HG02970 (cell line): ENCODE results near the gene MCF2L.

ENCODE experiments used
- ATAC-seq: cut with Tn5 transposase; IDR thresholded peaks from one replicate; pipeline ENCODE4 v1.9.1; 2021; ENCODE audit warnings: mild to moderate bottlenecking, moderate library complexity, moderate number of reproducible peaks; ENCODE audit not compliant: unreplicated experiment, low FRiP score

MCF2L gene

GRCh38 chr13:113117911-113118260, 148.9 kb downstream of the MCF2L start:
- no peak for ATAC-seq

- ATAC-seq, result no peak
These were observed 149.4 kb downstream of the MCF2L start for GRCh38 chr13:113118261-113119021.

GRCh38 chr13:113119166-113119821, 150.3 kb downstream of the MCF2L start:
- ATAC-seq, result no peak

- ATAC-seq, result no peak
These were observed 150.8 kb downstream of the MCF2L start for GRCh38 chr13:113119822-113120189.

GRCh38 chr13:113120300-113121182, 151.5 kb downstream of the MCF2L start:
- no peak for ATAC-seq

GRCh38 chr13:113121183-113121927, 152.3 kb downstream of the MCF2L start:
- no peak for ATAC-seq

- no peak for ATAC-seq
These were observed 153.0 kb downstream of the MCF2L start for GRCh38 chr13:113121928-113122471.

GRCh38 chr13:113122550-113123225, 153.7 kb downstream of the MCF2L start, which contains the start of gene F10:
Gene F10, plus strand, starts transcription at chr13:113122799. Its CDS starts 57 bp downstream, at chr13:113122856.
- ATAC-seq, result no peak

- no peak for ATAC-seq
These were observed 154.5 kb downstream of the MCF2L start for GRCh38 chr13:113123226-113124201.

- no peak for ATAC-seq
These were observed 155.4 kb downstream of the MCF2L start for GRCh38 chr13:113124211-113124970.

GRCh38 chr13:113125506-113126264, 156.7 kb downstream of the MCF2L start:
- no peak for ATAC-seq

GRCh38 chr13:113126265-113127150, 157.5 kb downstream of the MCF2L start:
- ATAC-seq, result no peak

- no peak for ATAC-seq
These were observed 160.5 kb downstream of the MCF2L start for GRCh38 chr13:113129480-113129879.

- ATAC-seq, result no peak
These were observed 161.1 kb downstream of the MCF2L start for GRCh38 chr13:113129921-113130750.

GRCh38 chr13:113135281-113135760, 166.3 kb downstream of the MCF2L start:
- no peak for ATAC-seq
